GM12892 (cell line): Measurements from ENCODE around the gene ADARB2.

Experiments
- POLR2A ChIP-seq: IDR thresholded peaks from 2 replicates; pipeline ENCODE4 v1.6.1; 2011; ENCODE audit warnings: low read depth, low read length, control low read depth
- POLR2AphosphoS5 ChIP-seq: IDR thresholded peaks from 2 replicates; pipeline ENCODE4 v1.6.1; 2011; ENCODE audit warnings: low read depth, low read length, control low read depth
- TAF1 ChIP-seq: IDR thresholded peaks from 2 replicates; pipeline ENCODE4 v1.6.1; 2011; ENCODE audit warnings: low read depth, mild to moderate bottlenecking, control low read depth, low read length, borderline replicate concordance

- TF ChIP-seq POLR2A (no peak), POLR2AphosphoS5 (no peak), TAF1 (no peak)
Measured at GRCh38 chr10:1515121-1515779, 222.1 kb downstream of the ADARB2 start.
